HFFc6 (cell line): ENCODE results near the gene CCDC50. TPM values are rescaled to one million over a fixed set of nuclear protein-coding genes. Genes with fewer than 3 reads are reported as not detected.

Experiments
- DNase-seq: peaks from one replicate; pipeline ENCODE4 v3.0.0-alpha.2; 2018
- H3K27ac Mint-ChIP-seq: 2 replicates; pipeline ENCODE4 v1.8.0; 2020; ENCODE audit warnings: mild to moderate bottlenecking, mixed read lengths
- H3K27me3 Mint-ChIP-seq: 2 replicates; pipeline ENCODE4 v1.8.0; 2021; ENCODE audit warnings: mild to moderate bottlenecking, moderate library complexity, mixed read lengths; ENCODE audit not compliant: insufficient read depth
- H3K36me3 Mint-ChIP-seq: 2 replicates; pipeline ENCODE4 v1.8.0; 2021; ENCODE audit warnings: low read depth, mixed read lengths
- H3K4me1 Mint-ChIP-seq: 2 replicates; pipeline ENCODE4 v1.8.0; 2020; ENCODE audit warnings: low read depth, mixed read lengths
- H3K4me3 Mint-ChIP-seq: 2 replicates; pipeline ENCODE4 v1.8.0; 2020; ENCODE audit warnings: mild to moderate bottlenecking, moderate library complexity, mixed read lengths
- H3K9me3 Mint-ChIP-seq: 2 replicates; pipeline ENCODE4 v1.8.0; 2020; ENCODE audit warnings: mild to moderate bottlenecking, mixed read lengths
- CTCF ChIP-seq: fragments of 200-600 bp; sonication (generic); IDR thresholded peaks from 2 replicates; pipeline ENCODE4 v1.5.0; 2021; ENCODE audit warnings: antibody characterized with exemption, mild to moderate bottlenecking
- total RNA-seq, 6 experiments: library from RNA; stranded (reverse); fragmentation: NEBNext Ultra II Directional; extraction: Animal tissue kit (Norgen Biotek cat#: 25700); gene quantifications; 2 replicates in 1 of 6; 3 replicates in 5 of 6; pipeline ENCODE4 v1.2.3, GENCODE V29; 2021

CCDC50 gene
- total RNA-seq, 6 experiments from 2014 or later: 94.1 to 129 (median 121) TPM

GRCh38 chr3:191306428-191306827 is 22.8 kb upstream of the CCDC50 start:
- Mint-ChIP-seq H3K27me3 (no peaks in the 10 kb centered on the region), H3K36me3 (no peaks in the 10 kb centered on the region), H3K27ac (no peak overlapping the region), H3K4me3 (no peak overlapping the region), H3K4me1 (no peaks in the 10 kb centered on the region), H3K9me3 (no peaks in the 10 kb centered on the region)
- no peak for TF ChIP-seq CTCF
- no peak for DNase-seq

GRCh38 chr3:191307341-191307740 is 21.9 kb upstream of the CCDC50 start:
- Mint-ChIP-seq H3K27ac (no peak overlapping the region), H3K9me3 (no peaks in the 10 kb centered on the region), H3K4me3 (no peak overlapping the region), H3K36me3 (no peaks in the 10 kb centered on the region), H3K27me3 (no peaks in the 10 kb centered on the region), H3K4me1 (no peaks in the 10 kb centered on the region)
- DNase-seq: no peak
- no peak for TF ChIP-seq CTCF

- Mint-ChIP-seq H3K9me3 (peaks cover 6% of the 10 kb centered on the region), H3K4me3 (no peak overlapping the region)
Observed at GRCh38 chr3:191313296-191313695, 15.9 kb upstream of the CCDC50 start.

GRCh38 chr3:191314109-191314728 is 15.0 kb upstream of the CCDC50 start:
- H3K36me3 Mint-ChIP-seq: peaks cover 4% of the 10 kb centered on the region; the same call in 1 of the 2 replicates

More at GRCh38 chr3:191313296-191313695, 15.9 kb upstream of the CCDC50 start:
- no peaks in the 10 kb centered on the region for H3K27me3 Mint-ChIP-seq
- no peaks in the 10 kb centered on the region for H3K4me1 Mint-ChIP-seq
- no peak overlapping the region for H3K27ac Mint-ChIP-seq
- no peak for DNase-seq
- peaks cover 4% of the 10 kb centered on the region; the same call in 1 of the 2 replicates for H3K36me3 Mint-ChIP-seq
- no peak for TF ChIP-seq CTCF

GRCh38 chr3:191316876-191317603 is 12.2 kb upstream of the CCDC50 start:
- no peak overlapping the region for H3K4me3 Mint-ChIP-seq

More at GRCh38 chr3:191314109-191314728, 15.0 kb upstream of the CCDC50 start:
- H3K4me3 Mint-ChIP-seq: no peak overlapping the region
- H3K27ac Mint-ChIP-seq: no peak overlapping the region
- no peaks in the 10 kb centered on the region for H3K4me1 Mint-ChIP-seq
- DNase-seq: no peak
- H3K27me3 Mint-ChIP-seq: no peaks in the 10 kb centered on the region
- H3K9me3 Mint-ChIP-seq: peaks cover 6% of the 10 kb centered on the region
- no peak for TF ChIP-seq CTCF

More at GRCh38 chr3:191316876-191317603, 12.2 kb upstream of the CCDC50 start:
- H3K36me3 Mint-ChIP-seq: peaks cover 4% of the 10 kb centered on the region; the same call in 1 of the 2 replicates
- peaks cover 6% of the 10 kb centered on the region for H3K9me3 Mint-ChIP-seq
- H3K27ac Mint-ChIP-seq: no peak overlapping the region
- no peak for TF ChIP-seq CTCF
- DNase-seq: no peak
- no peaks in the 10 kb centered on the region for H3K27me3 Mint-ChIP-seq
- H3K4me1 Mint-ChIP-seq: peaks cover 9% of the 10 kb centered on the region; the same call in 1 of the 2 replicates
